DND-41 (cell line): ENCODE data around the gene NPC1L1.

Experiments
- EZH2 ChIP-seq: IDR thresholded peaks from 3 replicates; pipeline ENCODE4 v1.6.1; 2012; ENCODE audit warnings: borderline replicate concordance, low read depth, mild to moderate bottlenecking, moderate library complexity, low read length, inconsistent platforms; ENCODE audit not compliant: severe bottlenecking
- TF ChIP-seq, protein P1 (sequence below): IDR thresholded peaks from 2 replicates; pipeline ENCODE4 v1.5.1; 2012; ENCODE audit warnings: borderline replicate concordance, low read length, moderate library complexity, mild to moderate bottlenecking; ENCODE audit not compliant: poor library complexity, severe bottlenecking; ENCODE audit errors: extremely low read depth

DNA sequence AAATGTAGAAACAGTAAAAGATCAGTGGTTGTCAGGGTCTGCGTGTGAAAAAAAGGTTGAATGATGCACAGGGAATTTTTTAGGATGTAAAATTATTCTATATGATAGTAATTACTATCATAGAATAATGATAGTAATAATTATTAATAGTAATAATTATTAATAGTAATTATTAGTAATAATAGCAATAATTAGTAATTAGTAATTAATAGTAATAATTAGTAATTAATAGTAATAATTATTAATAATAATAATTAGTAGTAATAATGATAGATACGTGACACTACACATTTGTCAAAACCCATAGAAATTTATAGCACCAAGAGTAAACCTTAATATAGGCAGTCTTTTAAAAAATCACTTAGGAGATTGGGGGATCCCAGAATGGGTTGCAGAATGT is 46.2 kb downstream of the NPC1L1 start:
- TF ChIP-seq, protein P1, sequence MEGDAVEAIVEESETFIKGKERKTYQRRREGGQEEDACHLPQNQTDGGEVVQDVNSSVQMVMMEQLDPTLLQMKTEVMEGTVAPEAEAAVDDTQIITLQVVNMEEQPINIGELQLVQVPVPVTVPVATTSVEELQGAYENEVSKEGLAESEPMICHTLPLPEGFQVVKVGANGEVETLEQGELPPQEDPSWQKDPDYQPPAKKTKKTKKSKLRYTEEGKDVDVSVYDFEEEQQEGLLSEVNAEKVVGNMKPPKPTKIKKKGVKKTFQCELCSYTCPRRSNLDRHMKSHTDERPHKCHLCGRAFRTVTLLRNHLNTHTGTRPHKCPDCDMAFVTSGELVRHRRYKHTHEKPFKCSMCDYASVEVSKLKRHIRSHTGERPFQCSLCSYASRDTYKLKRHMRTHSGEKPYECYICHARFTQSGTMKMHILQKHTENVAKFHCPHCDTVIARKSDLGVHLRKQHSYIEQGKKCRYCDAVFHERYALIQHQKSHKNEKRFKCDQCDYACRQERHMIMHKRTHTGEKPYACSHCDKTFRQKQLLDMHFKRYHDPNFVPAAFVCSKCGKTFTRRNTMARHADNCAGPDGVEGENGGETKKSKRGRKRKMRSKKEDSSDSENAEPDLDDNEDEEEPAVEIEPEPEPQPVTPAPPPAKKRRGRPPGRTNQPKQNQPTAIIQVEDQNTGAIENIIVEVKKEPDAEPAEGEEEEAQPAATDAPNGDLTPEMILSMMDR, result no peak
- TF ChIP-seq EZH2, result no peak
